ENCODE results near the gene PHF21A.
A peak's percentile ranks its signal among the peaks of the same experiment; 100 is the strongest.
"Not testable (repeated sequence)": the region's sequence is repeated elsewhere in the genome, so short reads cannot be mapped to it uniquely, and the experiment has no call there.

PHF21A gene

DNA sequence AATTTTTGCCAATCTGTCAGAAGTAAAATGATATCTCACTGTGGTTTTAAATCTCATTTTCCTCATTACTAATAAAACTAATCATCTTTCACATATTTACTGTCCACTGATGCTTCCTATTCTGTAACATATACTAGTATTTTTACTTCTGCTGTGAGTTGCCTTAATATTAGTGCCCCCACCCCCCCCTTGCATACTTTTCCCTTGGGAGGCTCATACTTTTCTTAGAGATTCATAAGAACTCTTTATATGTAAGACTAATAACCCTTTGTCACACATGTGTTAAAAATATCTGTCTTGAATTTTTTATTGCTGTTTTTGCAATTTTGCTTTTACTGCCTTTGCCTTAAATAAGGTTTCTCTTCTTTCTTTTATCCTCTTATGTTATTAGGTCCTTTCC is 87.2 kb downstream of the PHF21A start:
- no peak for DNase-seq (ENCODE audit: low read depth)

DNA sequence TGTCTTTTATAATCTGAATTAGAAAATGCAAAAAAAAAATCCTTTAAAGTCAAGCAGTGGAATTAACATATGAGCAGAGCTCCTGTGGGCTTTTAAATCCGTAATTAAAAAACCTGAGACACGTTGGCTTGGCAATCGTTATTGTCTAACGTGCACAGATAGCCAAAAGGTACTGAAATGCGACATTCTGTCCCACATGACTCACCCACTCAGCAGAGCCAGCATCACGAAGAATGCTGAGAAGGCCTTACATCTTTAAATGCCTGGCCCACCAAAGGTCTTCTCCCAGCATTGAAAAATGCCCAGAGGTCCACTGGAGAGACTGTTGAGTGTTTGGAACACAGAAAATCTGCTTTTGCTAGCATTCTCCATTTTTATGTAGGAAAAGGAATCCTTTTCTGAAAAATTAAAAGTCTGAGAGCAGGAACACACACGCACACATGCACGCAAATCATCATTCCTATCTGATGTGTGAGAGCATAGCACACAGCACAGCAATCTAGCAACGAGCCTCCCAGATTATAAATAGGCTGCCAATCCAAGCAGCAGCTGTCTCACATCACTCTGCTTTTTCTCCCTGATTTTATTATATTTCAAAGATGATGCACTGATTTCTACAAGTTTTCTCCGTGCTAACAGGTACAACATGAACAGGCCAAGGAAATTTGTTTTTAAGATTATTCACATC is 94.5 kb downstream of the PHF21A start:
- peak; percentile 32 for DNase-seq (ENCODE audit: low read depth)

DNA sequence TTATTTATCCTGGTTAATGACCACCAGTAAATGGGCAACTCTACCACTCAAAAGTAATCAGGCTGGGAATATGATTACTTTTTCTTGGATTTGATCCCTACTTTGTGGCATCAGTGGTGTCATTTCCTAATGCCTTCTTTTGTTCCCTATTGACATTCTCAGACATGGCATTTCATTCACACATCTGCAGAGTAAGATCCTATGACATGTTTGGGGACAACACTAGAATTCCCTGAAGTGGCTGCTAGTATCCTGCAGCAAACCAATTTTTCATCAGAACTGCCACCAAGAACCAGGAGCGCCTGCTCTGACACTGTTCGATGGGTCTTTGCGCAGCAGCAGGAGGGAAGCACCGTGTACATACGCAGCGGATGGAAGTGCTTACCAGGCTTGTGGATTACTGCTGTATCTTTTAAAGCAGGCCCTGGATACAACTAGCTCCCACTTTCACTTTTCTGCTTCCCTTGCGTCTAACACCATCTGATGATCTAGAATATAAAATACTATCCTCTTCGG is 101.1 kb downstream of the PHF21A start:
- no peak for DNase-seq (ENCODE audit: low read depth)

DNA sequence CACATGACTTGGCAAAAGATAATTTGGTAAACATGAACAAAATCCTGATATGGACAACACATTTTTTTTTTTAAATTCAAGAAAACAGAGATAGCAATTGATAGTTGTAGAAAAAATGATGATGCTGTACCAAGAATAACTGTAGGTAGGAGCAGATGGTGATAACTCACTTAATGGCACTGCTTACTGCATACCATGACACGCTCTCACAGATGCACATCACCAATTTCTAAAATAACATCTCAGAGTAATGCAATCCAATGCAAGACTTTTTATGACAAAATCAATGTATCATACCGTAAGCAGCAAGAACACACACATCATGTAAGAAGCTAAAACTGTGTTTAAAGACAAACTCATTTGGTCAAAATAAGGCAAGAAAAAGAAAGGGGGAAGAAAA is 102.6 kb downstream of the PHF21A start:
- DNase-seq (ENCODE audit: low read depth), result no peak

DNA sequence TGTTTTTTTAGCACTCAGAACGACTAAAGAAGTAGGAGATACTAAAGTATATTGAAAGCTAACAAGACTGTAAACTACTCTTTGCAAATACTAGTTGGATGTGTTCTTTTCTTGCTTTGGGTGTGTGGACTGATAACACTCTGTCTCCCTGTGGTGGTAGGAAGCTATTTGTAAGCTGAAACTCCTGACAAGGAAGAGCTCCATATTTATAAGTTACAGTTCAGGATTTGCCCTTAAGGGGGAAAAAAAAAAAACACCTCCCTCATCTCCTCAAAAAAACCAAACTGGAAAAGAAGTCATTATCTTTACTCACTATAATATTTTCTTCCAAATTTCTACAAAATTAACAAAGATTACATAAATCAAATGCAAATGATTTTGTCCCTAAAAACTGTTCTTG is 103.9 kb downstream of the PHF21A start:
- no peak for DNase-seq (ENCODE audit: low read depth)

DNA sequence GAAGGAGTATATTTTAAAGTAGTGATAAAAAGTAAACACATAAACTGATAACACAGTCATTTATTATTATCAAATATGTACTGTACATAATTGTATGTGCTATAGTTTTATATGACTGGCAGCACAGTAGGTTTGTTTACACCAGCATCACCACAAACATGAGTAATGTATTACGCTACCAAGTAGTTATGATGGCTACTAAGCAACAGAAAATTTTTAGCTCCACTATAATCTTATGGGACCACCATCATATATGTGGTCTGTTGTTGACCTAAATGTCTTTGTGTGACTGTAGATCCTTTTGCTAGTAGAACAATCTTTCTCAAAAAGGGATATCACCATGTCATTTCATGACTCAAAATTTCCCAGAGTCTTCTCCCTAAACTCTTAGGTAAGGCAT is 105.3 kb downstream of the PHF21A start:
- DNase-seq (ENCODE audit: low read depth), result no peak

DNA sequence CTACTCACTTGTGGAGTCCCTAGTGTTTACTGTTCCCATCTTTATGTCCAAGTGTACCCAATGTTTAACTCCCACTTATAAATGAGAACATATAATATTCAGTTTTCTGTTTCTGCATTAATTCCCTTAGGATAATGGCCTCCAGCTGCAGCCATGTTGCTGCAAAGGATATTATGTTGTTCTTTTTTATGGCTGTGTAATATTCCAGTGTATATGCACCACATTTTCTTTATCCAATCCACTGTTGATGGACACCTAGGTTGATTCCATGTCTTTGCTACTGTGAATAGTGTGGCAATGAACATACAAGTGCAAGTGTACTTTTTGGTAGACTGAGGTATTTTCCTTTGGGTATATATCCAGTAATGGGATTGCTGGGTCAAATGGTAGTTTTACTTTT is 107.1 kb downstream of the PHF21A start:
- DNase-seq (ENCODE audit: low read depth), result not testable (repeated sequence)

DNA sequence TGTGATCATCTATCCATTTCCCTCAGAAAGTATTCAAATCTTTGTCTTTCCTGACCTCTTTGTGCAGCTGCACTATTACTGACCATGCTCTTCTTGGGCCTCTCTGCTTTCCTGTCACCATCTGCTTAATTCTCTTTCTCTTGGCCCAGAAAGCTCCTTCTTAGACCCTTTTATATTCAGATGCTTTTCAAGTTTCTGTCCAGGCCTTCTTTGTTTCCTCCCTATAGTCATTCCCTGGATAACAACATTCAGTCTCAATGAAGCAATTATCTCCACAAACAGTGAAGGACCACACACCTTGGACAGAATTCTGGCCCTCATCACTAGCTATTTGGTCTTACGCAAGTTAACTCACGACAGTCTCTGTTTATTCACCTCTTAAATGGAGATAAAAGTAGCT is 109.1 kb downstream of the PHF21A start:
- no peak for DNase-seq (ENCODE audit: low read depth)

DNA sequence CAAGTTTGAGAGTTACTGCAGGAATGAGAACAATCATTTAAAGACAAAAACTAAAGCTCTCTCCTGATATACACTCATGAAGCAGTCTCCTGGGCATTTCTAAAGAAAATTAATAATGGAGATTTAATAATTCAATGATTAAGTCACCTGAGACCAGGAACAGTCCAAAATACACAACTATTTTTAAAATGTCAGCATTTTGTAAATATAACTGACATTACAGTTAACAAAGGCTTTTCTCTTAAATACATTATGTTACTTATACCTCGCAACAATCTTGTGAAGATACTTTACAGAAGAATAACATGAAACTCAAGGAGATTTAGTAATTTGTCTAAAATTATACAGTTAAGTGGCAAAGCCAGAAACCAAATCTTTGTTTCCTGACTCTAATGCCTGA is 111.2 kb downstream of the PHF21A start:
- DNase-seq (ENCODE audit: low read depth), result no peak

DNA sequence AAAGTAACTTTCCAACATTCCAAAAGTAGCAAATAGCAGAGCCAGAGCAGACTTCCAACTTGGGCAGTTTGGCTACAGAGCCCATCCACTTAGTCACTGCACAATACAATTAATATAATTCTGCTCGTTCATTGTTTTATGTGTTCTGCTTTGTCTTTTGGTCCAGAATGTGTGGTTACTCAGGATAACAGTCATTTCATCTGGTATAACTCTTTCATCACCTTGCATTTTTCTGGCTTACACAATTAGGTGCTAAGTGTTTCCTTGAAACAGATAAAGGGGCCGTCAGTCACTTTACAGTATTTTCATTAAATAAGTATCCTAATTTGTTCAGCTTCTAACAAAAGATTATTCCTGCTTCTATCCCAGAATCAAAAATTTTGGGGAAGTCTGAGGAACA is 111.6 kb downstream of the PHF21A start:
- DNase-seq (ENCODE audit: low read depth), result no peak

DNA sequence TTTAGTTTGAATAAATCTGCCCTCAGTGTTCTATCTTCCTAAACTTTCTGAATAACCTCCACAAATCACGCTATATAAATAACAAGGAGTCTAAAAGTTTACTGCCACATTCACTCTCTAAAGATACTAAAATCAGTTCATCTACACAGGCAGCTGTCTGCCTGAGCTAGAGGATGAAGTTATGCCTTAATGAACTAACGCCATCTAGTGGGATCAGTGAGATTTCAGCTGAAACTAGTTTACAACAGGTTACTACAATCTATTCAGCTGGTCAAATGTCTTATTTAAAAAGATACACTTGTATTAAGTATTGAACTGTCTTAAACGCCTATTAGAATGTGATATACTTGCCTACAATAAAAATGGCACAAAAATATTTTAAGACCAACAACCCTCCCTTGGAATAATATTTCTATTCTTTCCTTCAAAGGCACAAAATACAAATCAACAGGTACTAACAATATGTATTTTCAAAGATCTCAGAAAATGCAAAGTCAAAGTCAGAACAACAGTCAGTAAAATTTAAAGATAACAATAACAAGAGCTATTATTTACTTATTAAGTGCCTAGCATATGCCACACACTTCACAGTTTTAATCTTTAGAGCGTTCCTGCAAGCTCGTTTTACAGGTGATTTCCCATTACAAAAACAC is 114.7 kb downstream of the PHF21A start:
- DNase-seq (ENCODE audit: low read depth), result peak; percentile 60

DNA sequence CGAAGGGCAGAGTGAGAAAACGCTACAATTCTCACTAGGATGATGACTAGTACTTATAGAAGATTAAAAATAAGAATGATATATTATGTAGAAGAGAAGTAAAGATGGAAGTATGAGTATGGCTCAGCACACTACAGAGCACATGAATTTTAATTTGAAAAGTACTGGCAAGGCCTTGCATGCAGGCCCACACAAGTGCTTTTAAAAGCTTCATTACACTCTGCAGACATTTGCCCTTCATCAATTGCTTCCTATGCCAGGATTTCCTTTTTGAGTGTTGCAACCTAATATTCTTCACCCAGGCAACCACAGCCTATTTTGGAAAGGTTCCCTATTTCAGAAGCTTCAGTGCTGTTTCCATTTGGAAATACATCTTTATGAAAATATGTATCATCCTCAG is 117.7 kb downstream of the PHF21A start:
- DNase-seq (ENCODE audit: low read depth), result no peak

DNA sequence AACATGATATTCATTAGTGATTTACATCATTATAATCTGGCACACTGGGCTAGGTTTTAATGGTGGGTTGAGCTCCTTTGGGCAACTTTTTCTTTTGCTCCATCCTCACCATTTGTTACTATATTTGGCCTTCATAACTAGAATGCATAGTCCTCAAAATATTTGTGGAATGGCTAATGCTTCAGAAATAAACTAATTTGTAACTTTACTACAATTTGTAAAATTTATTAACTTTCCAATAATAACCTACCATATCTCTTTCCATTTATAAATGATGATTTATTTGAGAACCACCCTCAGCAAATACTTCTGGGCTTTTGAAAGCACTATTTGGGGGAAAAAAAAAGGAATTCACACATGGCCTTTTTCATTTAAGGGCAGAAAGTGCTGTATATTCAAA is 119.1 kb downstream of the PHF21A start:
- no peak for DNase-seq (ENCODE audit: low read depth)

DNA sequence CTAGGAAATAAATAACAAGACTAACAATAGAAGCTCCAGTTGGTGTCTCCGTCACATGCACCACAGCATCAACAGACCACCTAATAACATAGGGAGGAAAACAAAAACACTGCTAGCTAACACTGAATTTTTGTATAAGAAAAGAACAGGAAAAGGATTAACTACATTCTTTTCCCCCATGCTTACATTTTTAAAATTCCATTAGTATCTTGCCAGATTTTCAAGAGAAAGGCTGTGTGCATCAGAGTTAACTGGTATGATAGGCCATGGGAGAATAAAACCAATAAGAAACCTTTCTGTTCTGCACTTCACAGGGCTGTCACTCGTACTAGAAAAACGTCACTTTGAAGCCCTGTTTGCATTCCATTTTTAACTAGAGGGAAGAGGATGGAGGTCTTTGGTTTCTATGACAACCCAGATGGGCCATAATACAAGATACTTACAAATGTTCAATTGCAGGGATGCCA is 119.8 kb downstream of the PHF21A start:
- DNase-seq (ENCODE audit: low read depth), result peak; percentile 46

DNA sequence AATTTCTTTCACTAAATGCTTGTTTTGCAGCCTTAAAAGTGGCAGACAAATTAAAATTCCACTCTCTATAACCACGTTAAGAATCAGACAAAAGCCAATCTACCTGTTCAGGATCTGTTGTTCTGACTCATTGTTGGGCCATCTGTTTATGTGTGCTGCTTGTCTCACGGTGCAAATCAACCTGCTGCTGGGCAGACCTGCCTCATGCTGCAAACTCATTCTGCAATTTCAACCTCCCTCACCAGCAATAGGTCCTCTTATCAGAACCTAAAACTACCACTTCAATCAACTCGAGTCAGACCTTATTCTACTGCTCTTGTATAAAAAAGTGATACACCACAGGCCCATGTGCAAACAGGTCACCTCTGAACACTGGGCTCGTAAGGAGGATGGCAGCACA is 123.7 kb downstream of the PHF21A start:
- DNase-seq (ENCODE audit: low read depth), result no peak

DNA sequence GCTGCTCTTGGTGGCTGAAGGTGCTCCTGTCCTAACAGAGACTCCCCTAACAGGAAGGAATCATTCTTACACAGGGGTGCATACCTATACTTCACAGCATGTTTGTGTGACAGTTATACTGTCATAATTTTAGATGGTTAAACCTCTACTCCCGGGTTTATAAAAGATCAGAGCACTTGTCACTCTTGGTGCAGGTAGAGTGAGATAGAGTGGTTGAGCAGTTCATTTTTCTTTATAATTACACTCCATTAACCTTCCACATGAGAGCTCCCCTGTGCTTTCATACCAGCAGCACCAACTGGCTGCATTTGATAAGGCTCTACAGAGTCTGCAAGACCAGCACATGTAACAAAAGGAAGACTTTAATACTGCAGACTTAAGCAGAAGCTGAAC is 125.9 kb downstream of the PHF21A start:
- DNase-seq (ENCODE audit: low read depth), result no peak

DNA sequence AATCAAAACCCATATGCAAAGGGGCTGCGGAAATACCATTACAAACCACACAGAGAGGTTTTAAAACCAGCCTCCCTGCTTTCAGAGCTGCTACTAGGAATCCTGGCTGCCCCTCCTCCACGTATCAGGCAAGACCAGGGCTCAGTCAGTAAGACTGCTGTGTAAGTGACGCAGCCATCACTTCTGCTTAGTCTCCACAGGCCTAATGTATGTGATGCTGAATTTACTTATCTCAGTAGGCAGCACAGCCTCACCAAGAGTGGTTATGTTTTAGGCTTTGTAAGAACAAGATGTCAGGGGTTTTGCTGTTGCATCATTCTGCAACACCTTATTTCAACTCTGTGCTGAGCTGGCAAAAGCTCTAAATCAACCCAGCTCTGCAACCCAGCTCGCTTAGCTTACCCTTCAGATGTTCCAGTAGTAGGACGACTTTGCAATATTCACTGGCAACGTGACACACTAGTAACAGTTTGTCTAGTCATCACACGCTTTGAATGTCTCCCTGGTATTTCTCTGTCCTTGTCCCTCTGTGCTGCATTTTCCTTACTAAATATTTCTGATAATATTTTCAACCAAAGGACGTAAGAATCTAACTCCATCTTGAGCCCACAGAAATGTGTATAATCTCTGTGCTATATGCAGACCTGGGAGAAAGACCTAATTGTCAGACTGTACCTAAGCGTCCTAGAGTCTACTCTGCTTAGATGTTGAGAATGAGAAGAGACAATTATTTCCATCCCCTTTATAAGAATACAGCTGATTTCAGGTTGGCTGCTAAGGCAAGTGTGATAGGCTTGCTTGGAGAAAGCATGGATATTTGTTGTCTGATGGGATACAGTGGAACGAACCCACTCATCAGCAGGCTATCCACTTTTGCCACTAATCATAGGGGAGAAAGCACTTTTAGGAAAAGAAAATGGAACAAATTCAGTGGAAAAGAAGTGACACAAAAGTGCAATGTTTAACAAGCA is 126.6 kb downstream of the PHF21A start:
- no peak for DNase-seq (ENCODE audit: low read depth)

DNA sequence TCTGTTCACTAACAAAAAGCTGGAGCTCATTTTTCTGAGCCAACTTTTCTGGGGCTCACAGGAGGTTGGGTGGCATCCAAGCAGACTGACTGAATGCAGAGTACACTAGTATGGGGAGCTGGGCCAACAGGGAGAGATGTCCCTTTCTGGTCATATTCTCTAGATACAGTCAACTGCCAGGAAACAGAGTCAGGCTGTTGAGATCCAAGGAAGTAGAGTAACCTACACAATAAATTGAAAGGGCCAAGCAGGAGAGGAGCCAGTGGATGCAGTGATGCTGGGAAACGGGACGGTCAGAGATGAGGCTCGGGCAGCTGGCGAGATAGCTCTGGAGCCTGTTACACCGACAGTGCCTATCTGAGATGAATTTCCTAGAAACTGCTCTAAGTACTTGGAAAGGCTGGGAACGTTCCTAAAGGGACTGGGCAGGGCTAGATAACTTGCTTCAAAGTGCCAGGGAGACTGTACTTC is 127.7 kb downstream of the PHF21A start:
- DNase-seq (ENCODE audit: low read depth), result no peak

DNA sequence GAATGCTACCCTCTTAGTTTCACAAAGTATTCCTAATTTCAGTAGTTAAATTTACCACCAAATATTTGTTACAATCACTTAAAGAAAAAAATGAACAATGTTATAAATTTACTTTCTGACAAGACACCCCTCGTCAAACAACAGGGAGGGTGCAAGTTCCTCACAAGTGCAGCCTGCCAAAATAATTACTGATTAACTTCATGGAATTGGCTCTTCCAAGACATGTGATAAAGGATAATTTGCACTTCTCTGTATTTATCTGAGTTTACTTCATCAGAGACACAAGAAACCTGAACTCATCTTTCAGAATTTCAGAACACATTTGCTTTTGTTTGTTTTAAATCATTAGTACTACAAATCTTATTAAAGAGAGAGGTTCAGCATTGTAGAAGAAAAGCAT is 132.3 kb downstream of the PHF21A start:
- no peak for DNase-seq (ENCODE audit: low read depth)

DNA sequence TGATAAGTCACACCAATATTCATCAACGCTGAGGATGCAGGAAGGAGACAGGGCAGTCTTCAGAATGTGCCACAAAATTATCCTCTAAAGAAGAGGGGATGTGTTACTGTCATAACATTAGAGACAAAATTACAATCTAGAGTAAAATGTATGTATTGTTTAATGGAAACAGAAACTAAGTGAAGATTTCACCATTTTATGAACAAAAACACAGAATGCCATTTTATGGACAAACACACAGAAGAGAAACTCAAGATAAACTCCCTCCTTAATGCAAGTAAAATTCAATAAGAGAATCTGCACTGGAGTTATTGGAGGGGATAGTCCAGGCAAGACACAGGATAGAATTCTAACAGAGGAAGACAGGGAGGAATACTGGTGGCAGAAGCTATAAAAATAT is 136.0 kb downstream of the PHF21A start:
- DNase-seq (ENCODE audit: low read depth), result no peak

DNA sequence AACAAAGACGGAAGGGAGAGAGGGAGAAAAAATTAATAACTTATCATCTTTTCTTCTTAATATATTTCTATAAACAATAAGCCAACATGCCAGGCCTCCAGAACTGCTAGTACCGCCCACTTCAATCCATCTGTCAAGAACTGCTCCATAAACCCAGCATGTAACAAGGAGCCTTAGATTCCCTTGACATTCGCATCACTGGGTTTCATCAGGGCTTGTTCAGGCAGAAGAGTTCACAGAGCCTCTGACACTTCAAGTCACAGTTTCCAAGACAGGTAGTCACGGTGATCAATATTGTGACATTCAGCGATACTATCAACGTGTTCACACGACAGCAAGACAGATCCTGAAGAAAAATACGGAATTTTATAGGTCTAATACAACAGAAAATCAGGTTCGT is 137.1 kb downstream of the PHF21A start:
- DNase-seq (ENCODE audit: low read depth), result no peak

DNA sequence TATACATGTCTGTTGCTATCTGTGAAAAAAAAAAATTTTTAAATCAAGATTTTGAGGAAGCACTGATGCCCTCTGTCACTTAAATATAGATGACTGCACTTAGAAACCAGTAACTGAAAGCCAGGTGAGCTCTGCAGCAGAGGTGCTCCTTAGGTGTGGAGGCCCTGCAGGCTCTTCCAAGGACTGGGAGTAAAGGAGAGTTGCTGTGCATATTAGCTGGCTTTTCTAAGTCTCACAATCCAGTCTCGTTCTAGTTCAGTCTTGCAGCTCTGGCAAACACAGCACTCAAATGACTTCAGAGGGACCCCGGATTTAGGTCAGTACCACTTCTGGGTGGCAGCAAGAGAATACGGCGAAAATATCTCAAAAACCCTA is 137.8 kb downstream of the PHF21A start:
- DNase-seq (ENCODE audit: low read depth), result no peak
